ENCODE measurements around the gene MYBPC2.

GRCh38 chr19:50480281-50481111, 47.8 kb downstream of the MYBPC2 start:
- TF ChIP-seq CTCF (IDR thresholded peaks at IDR 0.05; ENCODE audit: insufficient read depth, low read length, poor library complexity, severe bottlenecking) (no peak), EZH2phosphoT487 (conservative IDR thresholded peaks at IDR 0.05; ENCODE audit: low read length) (no peak)
